K562 (cell line): ENCODE measurements around the gene ZNF672. TPM values are rescaled to one million over a fixed set of nuclear protein-coding genes. Genes with fewer than 3 reads are reported as not detected.
A peak's percentile ranks its signal among the peaks of the same experiment; 100 is the strongest.

ENCODE experiments used
- MCM7 ChIP-seq, 2 experiments: fragments of 450-650 bp; IDR thresholded peaks; 2 replicates each; pipeline ENCODE4 v1.6.1; 2016 to 2018
- MYBL2 ChIP-seq, 2 experiments: fragments of 450-650 bp in 1 of 2; sonication (generic) in 1 of 2; formaldehyde crosslinking in 1 of 2; IDR thresholded peaks; 2 replicates each; pipeline versions ENCODE4 v1.6.1 to v1.8.1; 2017 to 2022; ENCODE audit warnings: borderline replicate concordance in 1 of 2, inconsistent platforms in 1 of 2, low read depth in 1 of 2, mild to moderate bottlenecking in 1 of 2, missing genetic modification reagents in 1 of 2, moderate library complexity in 1 of 2
- PHTF2 ChIP-seq: fragments of 250-450 bp; sonication (Bioruptor Pico); IDR thresholded peaks from 2 replicates; pipeline ENCODE4 v1.5.0; 2021; ENCODE audit warnings: mild to moderate bottlenecking
- SMAD3 ChIP-seq: fragments of 450-650 bp; formaldehyde crosslinking; conservative IDR thresholded peaks from 2 replicates; pipeline ENCODE4 v1.4.0; 2020; ENCODE audit warnings: mild to moderate bottlenecking
- polyA plus RNA-seq, 8 experiments: library from polyadenylated mRNA; depleted of rRNA in 4 of 8; stranded (reverse) in 5 of 8; unstranded in 3 of 8; fragments of >200 nt; fragmentation: Nextera tagmentation in 2 of 8; fragmentation: Illumina TruSeq in 1 of 8; extraction: Ambion mirVana in 2 of 8; extraction: Trizol in 1 of 8; gene quantifications; 2 replicates each; pipeline versions ENCODE4 v1.2.1 to v1.2.3, GENCODE V29; 2011 to 2014; ENCODE audit warnings: inconsistent platforms in 1 of 8, missing spikeins in 1 of 8
- total RNA-seq, 7 experiments: library from RNA; depleted of rRNA in 6 of 7; stranded (reverse); fragments of >200 nt in 6 of 7; fragmentation: Illumina TruSeq in 2 of 7; extraction: Trizol in 2 of 7; gene quantifications; 2 replicates each; pipeline versions ENCODE4 v1.2.1 to v1.2.3, GENCODE V29; 2011 to 2021; ENCODE audit warnings: low replicate concordance in 1 of 7
- TF ChIP-seq, protein P1 (sequence below): fragments of 450-650 bp; formaldehyde crosslinking; IDR thresholded peaks from 2 replicates; pipeline ENCODE4 v1.4.0; 2020; ENCODE audit warnings: mild to moderate bottlenecking
- TF ChIP-seq, protein P2 (sequence below): fragments of 200-600 bp; sonication (generic); IDR thresholded peaks from one replicate; pipeline ENCODE4 v1.6.1; 2012; ENCODE audit warnings: mild to moderate bottlenecking, low read depth, low read length, inconsistent platforms
- TF ChIP-seq, protein P3 (sequence below): fragments of 450-650 bp; IDR thresholded peaks from 2 replicates; pipeline ENCODE4 v1.6.1; 2016; ENCODE audit warnings: borderline replicate concordance

Gene ZNF672
- total and polyA plus RNA-seq, 9 of the 15 experiments (the other 6 are each of a cell fraction or from before 2014, with no cell fraction given) = 1.9 to 57.9 (median 24.1) TPM

DNA sequence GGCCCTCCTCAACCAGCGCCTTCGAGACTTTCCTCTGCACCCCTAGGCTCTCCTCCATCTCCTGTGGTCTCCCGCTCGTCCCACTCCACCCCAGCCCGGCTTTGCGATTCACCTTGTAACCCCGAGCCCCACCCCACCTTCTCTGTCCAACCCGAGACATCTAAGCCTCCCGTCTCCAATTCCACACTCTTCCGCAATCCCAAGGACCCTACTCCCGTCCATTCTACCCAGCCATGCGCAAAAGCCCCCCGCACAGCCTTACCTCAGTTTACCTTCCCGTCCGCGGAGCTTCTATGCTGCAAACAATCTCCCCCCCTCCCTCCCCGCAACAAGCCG, 12.5 kb upstream of the ZNF672 start (continued):
- TF ChIP-seq MYBL2 (IDR thresholded peaks at IDR 0.05; ENCODE audit: low read depth) = 0 out of 2 replicates have a peak, but pooled peaks have one; percentile 19
- no peak for TF ChIP-seq MYBL2 (CRISPR knock-in tag; IDR thresholded peaks at IDR 0.05; ENCODE audit: borderline replicate concordance)
- no peak for TF ChIP-seq PHTF2 (CRISPR knock-in tag)
- TF ChIP-seq, protein P1, sequence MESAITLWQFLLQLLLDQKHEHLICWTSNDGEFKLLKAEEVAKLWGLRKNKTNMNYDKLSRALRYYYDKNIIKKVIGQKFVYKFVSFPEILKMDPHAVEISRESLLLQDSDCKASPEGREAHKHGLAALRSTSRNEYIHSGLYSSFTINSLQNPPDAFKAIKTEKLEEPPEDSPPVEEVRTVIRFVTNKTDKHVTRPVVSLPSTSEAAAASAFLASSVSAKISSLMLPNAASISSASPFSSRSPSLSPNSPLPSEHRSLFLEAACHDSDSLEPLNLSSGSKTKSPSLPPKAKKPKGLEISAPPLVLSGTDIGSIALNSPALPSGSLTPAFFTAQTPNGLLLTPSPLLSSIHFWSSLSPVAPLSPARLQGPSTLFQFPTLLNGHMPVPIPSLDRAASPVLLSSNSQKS = no peak
- TF ChIP-seq SMAD3 (CRISPR knock-in tag) = no peak
- TF ChIP-seq, protein P2, sequence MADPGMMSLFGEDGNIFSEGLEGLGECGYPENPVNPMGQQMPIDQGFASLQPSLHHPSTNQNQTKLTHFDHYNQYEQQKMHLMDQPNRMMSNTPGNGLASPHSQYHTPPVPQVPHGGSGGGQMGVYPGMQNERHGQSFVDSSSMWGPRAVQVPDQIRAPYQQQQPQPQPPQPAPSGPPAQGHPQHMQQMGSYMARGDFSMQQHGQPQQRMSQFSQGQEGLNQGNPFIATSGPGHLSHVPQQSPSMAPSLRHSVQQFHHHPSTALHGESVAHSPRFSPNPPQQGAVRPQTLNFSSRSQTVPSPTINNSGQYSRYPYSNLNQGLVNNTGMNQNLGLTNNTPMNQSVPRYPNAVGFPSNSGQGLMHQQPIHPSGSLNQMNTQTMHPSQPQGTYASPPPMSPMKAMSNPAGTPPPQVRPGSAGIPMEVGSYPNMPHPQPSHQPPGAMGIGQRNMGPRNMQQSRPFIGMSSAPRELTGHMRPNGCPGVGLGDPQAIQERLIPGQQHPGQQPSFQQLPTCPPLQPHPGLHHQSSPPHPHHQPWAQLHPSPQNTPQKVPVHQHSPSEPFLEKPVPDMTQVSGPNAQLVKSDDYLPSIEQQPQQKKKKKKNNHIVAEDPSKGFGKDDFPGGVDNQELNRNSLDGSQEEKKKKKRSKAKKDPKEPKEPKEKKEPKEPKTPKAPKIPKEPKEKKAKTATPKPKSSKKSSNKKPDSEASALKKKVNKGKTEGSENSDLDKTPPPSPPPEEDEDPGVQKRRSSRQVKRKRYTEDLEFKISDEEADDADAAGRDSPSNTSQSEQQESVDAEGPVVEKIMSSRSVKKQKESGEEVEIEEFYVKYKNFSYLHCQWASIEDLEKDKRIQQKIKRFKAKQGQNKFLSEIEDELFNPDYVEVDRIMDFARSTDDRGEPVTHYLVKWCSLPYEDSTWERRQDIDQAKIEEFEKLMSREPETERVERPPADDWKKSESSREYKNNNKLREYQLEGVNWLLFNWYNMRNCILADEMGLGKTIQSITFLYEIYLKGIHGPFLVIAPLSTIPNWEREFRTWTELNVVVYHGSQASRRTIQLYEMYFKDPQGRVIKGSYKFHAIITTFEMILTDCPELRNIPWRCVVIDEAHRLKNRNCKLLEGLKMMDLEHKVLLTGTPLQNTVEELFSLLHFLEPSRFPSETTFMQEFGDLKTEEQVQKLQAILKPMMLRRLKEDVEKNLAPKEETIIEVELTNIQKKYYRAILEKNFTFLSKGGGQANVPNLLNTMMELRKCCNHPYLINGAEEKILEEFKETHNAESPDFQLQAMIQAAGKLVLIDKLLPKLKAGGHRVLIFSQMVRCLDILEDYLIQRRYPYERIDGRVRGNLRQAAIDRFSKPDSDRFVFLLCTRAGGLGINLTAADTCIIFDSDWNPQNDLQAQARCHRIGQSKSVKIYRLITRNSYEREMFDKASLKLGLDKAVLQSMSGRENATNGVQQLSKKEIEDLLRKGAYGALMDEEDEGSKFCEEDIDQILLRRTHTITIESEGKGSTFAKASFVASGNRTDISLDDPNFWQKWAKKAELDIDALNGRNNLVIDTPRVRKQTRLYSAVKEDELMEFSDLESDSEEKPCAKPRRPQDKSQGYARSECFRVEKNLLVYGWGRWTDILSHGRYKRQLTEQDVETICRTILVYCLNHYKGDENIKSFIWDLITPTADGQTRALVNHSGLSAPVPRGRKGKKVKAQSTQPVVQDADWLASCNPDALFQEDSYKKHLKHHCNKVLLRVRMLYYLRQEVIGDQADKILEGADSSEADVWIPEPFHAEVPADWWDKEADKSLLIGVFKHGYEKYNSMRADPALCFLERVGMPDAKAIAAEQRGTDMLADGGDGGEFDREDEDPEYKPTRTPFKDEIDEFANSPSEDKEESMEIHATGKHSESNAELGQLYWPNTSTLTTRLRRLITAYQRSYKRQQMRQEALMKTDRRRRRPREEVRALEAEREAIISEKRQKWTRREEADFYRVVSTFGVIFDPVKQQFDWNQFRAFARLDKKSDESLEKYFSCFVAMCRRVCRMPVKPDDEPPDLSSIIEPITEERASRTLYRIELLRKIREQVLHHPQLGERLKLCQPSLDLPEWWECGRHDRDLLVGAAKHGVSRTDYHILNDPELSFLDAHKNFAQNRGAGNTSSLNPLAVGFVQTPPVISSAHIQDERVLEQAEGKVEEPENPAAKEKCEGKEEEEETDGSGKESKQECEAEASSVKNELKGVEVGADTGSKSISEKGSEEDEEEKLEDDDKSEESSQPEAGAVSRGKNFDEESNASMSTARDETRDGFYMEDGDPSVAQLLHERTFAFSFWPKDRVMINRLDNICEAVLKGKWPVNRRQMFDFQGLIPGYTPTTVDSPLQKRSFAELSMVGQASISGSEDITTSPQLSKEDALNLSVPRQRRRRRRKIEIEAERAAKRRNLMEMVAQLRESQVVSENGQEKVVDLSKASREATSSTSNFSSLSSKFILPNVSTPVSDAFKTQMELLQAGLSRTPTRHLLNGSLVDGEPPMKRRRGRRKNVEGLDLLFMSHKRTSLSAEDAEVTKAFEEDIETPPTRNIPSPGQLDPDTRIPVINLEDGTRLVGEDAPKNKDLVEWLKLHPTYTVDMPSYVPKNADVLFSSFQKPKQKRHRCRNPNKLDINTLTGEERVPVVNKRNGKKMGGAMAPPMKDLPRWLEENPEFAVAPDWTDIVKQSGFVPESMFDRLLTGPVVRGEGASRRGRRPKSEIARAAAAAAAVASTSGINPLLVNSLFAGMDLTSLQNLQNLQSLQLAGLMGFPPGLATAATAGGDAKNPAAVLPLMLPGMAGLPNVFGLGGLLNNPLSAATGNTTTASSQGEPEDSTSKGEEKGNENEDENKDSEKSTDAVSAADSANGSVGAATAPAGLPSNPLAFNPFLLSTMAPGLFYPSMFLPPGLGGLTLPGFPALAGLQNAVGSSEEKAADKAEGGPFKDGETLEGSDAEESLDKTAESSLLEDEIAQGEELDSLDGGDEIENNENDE = no peak
- TF ChIP-seq MCM7 (IDR thresholded peaks at IDR 0.05) = no peak
- TF ChIP-seq, protein P3, sequence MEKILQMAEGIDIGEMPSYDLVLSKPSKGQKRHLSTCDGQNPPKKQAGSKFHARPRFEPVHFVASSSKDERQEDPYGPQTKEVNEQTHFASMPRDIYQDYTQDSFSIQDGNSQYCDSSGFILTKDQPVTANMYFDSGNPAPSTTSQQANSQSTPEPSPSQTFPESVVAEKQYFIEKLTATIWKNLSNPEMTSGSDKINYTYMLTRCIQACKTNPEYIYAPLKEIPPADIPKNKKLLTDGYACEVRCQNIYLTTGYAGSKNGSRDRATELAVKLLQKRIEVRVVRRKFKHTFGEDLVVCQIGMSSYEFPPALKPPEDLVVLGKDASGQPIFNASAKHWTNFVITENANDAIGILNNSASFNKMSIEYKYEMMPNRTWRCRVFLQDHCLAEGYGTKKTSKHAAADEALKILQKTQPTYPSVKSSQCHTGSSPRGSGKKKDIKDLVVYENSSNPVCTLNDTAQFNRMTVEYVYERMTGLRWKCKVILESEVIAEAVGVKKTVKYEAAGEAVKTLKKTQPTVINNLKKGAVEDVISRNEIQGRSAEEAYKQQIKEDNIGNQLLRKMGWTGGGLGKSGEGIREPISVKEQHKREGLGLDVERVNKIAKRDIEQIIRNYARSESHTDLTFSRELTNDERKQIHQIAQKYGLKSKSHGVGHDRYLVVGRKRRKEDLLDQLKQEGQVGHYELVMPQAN = peak; percentile 84
